ENCODE data around the gene GRIN2A. TPM values are rescaled to one million over a fixed set of nuclear protein-coding genes. Genes with fewer than 3 reads are reported as not detected.

GRIN2A gene
- polyA plus RNA-seq, 2 of the 4 experiments (the other 2 are of a cell fraction), result not detected

DNA sequence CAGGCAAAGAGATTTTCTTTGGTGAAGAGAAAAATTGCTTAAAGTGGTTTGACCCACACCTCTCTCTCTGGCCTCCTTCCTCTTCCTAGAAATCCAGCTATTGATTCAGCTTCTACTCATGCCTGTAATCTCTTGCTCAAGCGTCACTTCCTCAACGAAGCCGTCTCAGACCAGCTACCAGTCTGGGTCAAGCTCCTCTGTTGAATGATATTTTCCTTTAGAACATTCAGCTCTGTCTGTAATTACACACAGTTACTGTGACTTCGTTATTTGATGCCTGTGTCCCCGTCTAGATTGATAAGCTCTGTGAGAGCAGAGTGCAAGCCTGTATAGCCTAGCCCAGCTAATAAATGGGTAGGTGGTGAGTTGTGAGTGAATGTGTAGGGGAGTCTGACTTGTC is 168.5 kb downstream of the GRIN2A start:
- TF ChIP-seq, protein P1, sequence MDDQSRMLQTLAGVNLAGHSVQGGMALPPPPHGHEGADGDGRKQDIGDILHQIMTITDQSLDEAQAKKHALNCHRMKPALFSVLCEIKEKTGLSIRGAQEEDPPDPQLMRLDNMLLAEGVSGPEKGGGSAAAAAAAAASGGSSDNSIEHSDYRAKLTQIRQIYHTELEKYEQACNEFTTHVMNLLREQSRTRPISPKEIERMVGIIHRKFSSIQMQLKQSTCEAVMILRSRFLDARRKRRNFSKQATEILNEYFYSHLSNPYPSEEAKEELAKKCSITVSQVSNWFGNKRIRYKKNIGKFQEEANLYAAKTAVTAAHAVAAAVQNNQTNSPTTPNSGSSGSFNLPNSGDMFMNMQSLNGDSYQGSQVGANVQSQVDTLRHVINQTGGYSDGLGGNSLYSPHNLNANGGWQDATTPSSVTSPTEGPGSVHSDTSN (IDR thresholded peaks at IDR 0.05), result no peak
- TF ChIP-seq EHF (CRISPR knock-in tag; IDR thresholded peaks at IDR 0.05), result no peak
- TF ChIP-seq POLR2A (IDR thresholded peaks at IDR 0.05; ENCODE audit: low read length), result no peak
- TF ChIP-seq CHD2 (IDR thresholded peaks at IDR 0.05; ENCODE audit: low read length, partially characterized antibody), result no peak
- TF ChIP-seq EHMT2 (IDR thresholded peaks at IDR 0.05; ENCODE audit: low read depth), result no peak
- TF ChIP-seq FOSB (CRISPR knock-in tag; IDR thresholded peaks at IDR 0.05), result no peak
- TF ChIP-seq CBX8 (IDR thresholded peaks at IDR 0.05), result no peak
- TF ChIP-seq RAD21 (conservative IDR thresholded peaks at IDR 0.05 in 1 of 2, IDR thresholded peaks at IDR 0.05 in 1 of 2), result no peak
- TF ChIP-seq, protein P2, sequence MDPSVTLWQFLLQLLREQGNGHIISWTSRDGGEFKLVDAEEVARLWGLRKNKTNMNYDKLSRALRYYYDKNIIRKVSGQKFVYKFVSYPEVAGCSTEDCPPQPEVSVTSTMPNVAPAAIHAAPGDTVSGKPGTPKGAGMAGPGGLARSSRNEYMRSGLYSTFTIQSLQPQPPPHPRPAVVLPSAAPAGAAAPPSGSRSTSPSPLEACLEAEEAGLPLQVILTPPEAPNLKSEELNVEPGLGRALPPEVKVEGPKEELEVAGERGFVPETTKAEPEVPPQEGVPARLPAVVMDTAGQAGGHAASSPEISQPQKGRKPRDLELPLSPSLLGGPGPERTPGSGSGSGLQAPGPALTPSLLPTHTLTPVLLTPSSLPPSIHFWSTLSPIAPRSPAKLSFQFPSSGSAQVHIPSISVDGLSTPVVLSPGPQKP (IDR thresholded peaks at IDR 0.05; ENCODE audit: low read depth, low read length), result no peak
- no peak for TF ChIP-seq KDM1A (IDR thresholded peaks at IDR 0.05; ENCODE audit: low read depth)
- TF ChIP-seq CBX2 (IDR thresholded peaks at IDR 0.05; ENCODE audit: borderline replicate concordance, low read depth), result no peak
- TF ChIP-seq, protein P3, sequence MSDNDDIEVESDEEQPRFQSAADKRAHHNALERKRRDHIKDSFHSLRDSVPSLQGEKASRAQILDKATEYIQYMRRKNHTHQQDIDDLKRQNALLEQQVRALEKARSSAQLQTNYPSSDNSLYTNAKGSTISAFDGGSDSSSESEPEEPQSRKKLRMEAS (IDR thresholded peaks at IDR 0.05), result no peak
- no peak for TF ChIP-seq ZC3H11A (IDR thresholded peaks at IDR 0.05)
- TF ChIP-seq RFX5 (IDR thresholded peaks at IDR 0.05), result no peak
- H3K9me3 ChIP-seq, result no peaks in the 10 kb centered on the region
- H3K4me1 ChIP-seq, result no peaks in the 10 kb centered on the region
- WGBS (ENCODE audit: missing lambda C conversion rate), result 17% methylated on average over 5 of the region's 5 CpGs
- no peak overlapping the region for H3K27ac ChIP-seq
- CTCF ChIA-PET, result interaction anchor here (1.3 kb wide), 1 partner anchor 167 kb away, joined by 3 read pairs; no protein-coding TSS in a partner anchor
- no peak overlapping the region for H3K4me3 ChIP-seq
- DNase-seq (ENCODE audit: low read depth in 1 of 2, low spot score in 1 of 2) (no peak), FAIRE-seq (no peak), ATAC-seq (no peak)
- no peak overlapping the region for H3K4me2 ChIP-seq
- POLR2A ChIA-PET, result no interaction called here

DNA sequence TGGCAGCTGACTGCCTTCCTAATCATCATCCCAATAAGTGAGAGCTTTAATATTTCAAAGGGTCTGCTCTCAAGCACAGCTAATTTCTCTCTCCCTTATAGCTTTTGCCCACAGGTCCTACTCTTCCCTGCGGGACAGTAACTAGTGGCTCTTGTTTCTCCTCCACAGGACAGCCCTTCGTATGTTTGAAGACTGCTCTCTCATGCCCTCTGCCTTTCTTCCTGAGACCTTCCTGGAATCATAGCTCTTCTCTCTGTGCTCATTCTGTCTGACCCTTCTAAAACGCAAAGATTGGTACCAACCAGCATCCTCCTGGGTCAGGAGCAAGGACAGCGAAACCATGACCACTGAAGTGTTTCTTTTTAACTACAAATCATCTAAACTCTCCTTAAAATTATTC is 168.9 kb downstream of the GRIN2A start:
- H3K4me3 ChIP-seq, result no peak overlapping the region
- TF ChIP-seq HOXA7 (CRISPR knock-in tag; IDR thresholded peaks at IDR 0.05), result no peak
- H3K4me1 ChIP-seq, result no peaks in the 10 kb centered on the region
- 8% methylated on average over 4 of the region's 4 CpGs for WGBS (ENCODE audit: missing lambda C conversion rate)
- FAIRE-seq, result no peak
- H3K9me3 ChIP-seq, result no peaks in the 10 kb centered on the region
- H3K27ac ChIP-seq, result no peak overlapping the region
- no peak for DNase-seq (ENCODE audit: low read depth in 1 of 2, low spot score in 1 of 2)
- CTCF ChIA-PET, result interaction anchor here (1.3 kb wide), 1 partner anchor 167 kb away, joined by 3 read pairs; no protein-coding TSS in a partner anchor
- ATAC-seq, result no peak
- no peak overlapping the region for H3K4me2 ChIP-seq
- POLR2A ChIA-PET, result no interaction called here

DNA sequence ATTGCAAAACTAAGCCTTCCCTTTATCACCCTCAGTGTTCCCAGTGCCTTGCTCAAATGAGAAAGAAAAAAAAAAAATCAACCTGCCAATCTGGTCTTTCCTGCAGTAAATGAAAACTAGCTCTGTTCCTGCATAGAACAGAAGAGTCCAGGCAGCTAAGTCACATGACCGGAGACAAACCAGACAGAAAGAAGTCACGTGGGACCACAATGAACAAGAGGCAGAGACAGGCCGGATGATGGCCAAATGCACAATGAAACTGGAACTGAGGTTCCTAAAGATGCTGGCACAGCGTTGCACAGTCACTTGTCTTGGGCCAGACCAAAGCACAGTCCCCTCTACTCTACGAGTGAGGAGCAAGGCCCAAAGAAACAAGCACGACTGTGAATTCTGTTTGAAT is 172.5 kb downstream of the GRIN2A start:
- no peak for FAIRE-seq
- DNase-seq (ENCODE audit: low read depth in 1 of 2, low spot score in 1 of 2), result no peak
- ChIA-PET CTCF (no interaction called here), POLR2A (no interaction called here)
- Histone ChIP-seq H3K9me3 (no peaks in the 10 kb centered on the region), H3K27ac (no peak overlapping the region), H3K4me2 (no peak overlapping the region), H3K4me1 (no peaks in the 10 kb centered on the region), H3K4me3 (no peak overlapping the region)
- ATAC-seq, result no peak
- TF ChIP-seq CBX2 (IDR thresholded peaks at IDR 0.05; ENCODE audit: borderline replicate concordance, low read depth), result no peak
- TF ChIP-seq, protein P4, sequence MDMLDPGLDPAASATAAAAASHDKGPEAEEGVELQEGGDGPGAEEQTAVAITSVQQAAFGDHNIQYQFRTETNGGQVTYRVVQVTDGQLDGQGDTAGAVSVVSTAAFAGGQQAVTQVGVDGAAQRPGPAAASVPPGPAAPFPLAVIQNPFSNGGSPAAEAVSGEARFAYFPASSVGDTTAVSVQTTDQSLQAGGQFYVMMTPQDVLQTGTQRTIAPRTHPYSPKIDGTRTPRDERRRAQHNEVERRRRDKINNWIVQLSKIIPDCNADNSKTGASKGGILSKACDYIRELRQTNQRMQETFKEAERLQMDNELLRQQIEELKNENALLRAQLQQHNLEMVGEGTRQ (IDR thresholded peaks at IDR 0.05), result peak; percentile 68
- 8% methylated on average over 6 of the region's 6 CpGs for WGBS (ENCODE audit: missing lambda C conversion rate)

DNA sequence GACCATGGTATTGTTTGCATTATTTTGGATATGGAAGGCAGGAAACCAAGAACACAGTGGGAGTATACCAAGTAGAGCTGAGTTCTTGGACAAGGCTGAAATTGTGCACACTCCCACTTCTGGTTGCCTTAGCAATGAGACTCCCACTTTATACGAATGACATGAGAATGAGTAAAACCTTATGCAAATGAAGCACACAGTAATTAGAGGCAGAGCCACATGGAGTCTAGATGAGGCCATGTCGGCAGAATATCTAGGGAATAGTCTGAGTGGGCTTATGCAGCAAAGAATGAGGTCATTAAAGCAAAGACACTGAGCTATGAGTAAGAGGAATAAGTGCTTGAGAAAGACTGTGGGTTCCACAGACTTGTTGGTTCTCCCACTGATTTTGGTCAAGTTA is 178.7 kb downstream of the GRIN2A start:
- no peak overlapping the region for H3K4me2 ChIP-seq
- no peaks in the 10 kb centered on the region for H3K9me3 ChIP-seq
- H3K4me3 ChIP-seq, result no peak overlapping the region
- TF ChIP-seq NPAS2 (CRISPR knock-in tag; IDR thresholded peaks at IDR 0.05; ENCODE audit: borderline replicate concordance) (no peak), RARB (CRISPR knock-in tag; IDR thresholded peaks at IDR 0.05) (no peak), ESRRA (IDR thresholded peaks at IDR 0.05; ENCODE audit: borderline replicate concordance, low read length) (no peak), ZSCAN20 (CRISPR knock-in tag; IDR thresholded peaks at IDR 0.05) (no peak), ZFP36 (IDR thresholded peaks at IDR 0.05; ENCODE audit: borderline replicate concordance, partially characterized antibody) (no peak), JUN (IDR thresholded peaks at IDR 0.05) (no peak), RAD21 (conservative IDR thresholded peaks at IDR 0.05 in 1 of 2, IDR thresholded peaks at IDR 0.05 in 1 of 2) (no peak), MAZ (IDR thresholded peaks at IDR 0.05; ENCODE audit: borderline replicate concordance, low read depth, low read length) (no peak), TFCP2L1 (CRISPR knock-in tag; IDR thresholded peaks at IDR 0.05) (no peak), SMC3 (IDR thresholded peaks at IDR 0.05) (no peak), RFX5 (IDR thresholded peaks at IDR 0.05) (no peak), FOSL2 (IDR thresholded peaks at IDR 0.05) (no peak), FOSL2 (CRISPR knock-in tag; IDR thresholded peaks at IDR 0.05) (no peak), POLR2A (IDR thresholded peaks at IDR 0.05; ENCODE audit: low read length) (no peak), BHLHE40 (IDR thresholded peaks at IDR 0.05; ENCODE audit: low read depth, low read length) (no peak), ZC3H11A (IDR thresholded peaks at IDR 0.05) (no peak), CBX8 (IDR thresholded peaks at IDR 0.05) (no peak)
- TF ChIP-seq, protein P3 (IDR thresholded peaks at IDR 0.05), result no peak
- TF ChIP-seq, protein P5, sequence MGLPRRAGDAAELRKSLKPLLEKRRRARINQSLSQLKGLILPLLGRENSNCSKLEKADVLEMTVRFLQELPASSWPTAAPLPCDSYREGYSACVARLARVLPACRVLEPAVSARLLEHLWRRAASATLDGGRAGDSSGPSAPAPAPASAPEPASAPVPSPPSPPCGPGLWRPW (IDR thresholded peaks at IDR 0.05), result no peak
- no peaks in the 10 kb centered on the region for H3K4me1 ChIP-seq
- no peak overlapping the region for H3K27ac ChIP-seq
- ChIA-PET POLR2A (no interaction called here), CTCF (interaction anchor here (0.6 to 1.4 kb wide), 2 partner anchors 21 to 842 kb away, joined by 3 to 4 read pairs; no protein-coding TSS in a partner anchor)
- no peak for DNase-seq (ENCODE audit: low read depth in 1 of 2, low spot score in 1 of 2)
- FAIRE-seq, result no peak
- 18% methylated on average over 2 of the region's 2 CpGs for WGBS (ENCODE audit: missing lambda C conversion rate)
- ATAC-seq, result no peak
